Measurements from ENCODE around the gene TTLL13. TPM values are rescaled to one million over a fixed set of nuclear protein-coding genes. Genes with fewer than 3 reads are reported as not detected.

TTLL13 gene
- total and polyA plus RNA-seq, 2 donors (not counting 1 experiment from before 2014, with no cell fraction given): 0.33 to 0.42 TPM

GRCh38 chr15:90268415-90268814, 19.1 kb downstream of the TTLL13 start:
- Histone ChIP-seq H2AFZ (ENCODE audit: insufficient read depth, low read depth, low read length, poor library complexity, severe bottlenecking) (no peak overlapping the region), H3K27me3 (replicated peaks in 1 of 4; ENCODE audit: control extremely low read depth in 1 of 4, control insufficient read depth in 3 of 4, insufficient read depth in 4 of 4, low read length in 3 of 4) (no peaks in the 10 kb centered on the region), H3K9ac (ENCODE audit: low read length) (no peak overlapping the region), H3K36me3 (replicated peaks in 1 of 2; ENCODE audit: control extremely low read depth in 1 of 2, control insufficient read depth in 1 of 2, extremely low read depth in 1 of 2, insufficient read depth in 2 of 2, low read length in 1 of 2) (peaks cover 0 to 52% of the 10 kb centered on the region in 2 experiments), H3K9me3 (ENCODE audit: control extremely low read depth in 1 of 3, control insufficient read depth in 2 of 3, insufficient read depth in 1 of 3, low read length in 2 of 3) (no peaks in the 10 kb centered on the region), H3K27ac (ENCODE audit: low read length in 2 of 2) (no peak overlapping the region), H4K20me1 (ENCODE audit: control insufficient read depth, insufficient read depth, low read length, poor library complexity, severe bottlenecking) (peaks cover 57% of the 10 kb centered on the region), H3K79me2 (ENCODE audit: control insufficient read depth, insufficient read depth, low read length) (peaks cover 71% of the 10 kb centered on the region), H3K4me2 (replicated peaks; ENCODE audit: low read depth, low read length, poor library complexity, severe bottlenecking) (peak overlapping the region; percentile 26), H3K4me3 (ENCODE audit: control extremely low read depth in 1 of 5, extremely low read depth in 1 of 5, insufficient read depth in 1 of 5, low read depth in 2 of 5, low read length in 4 of 5) (no peak overlapping the region), H3K4me1 (ENCODE audit: control insufficient read depth in 2 of 2, insufficient read depth in 2 of 2, low read length in 2 of 2) (peaks cover 36 to 38% of the 10 kb centered on the region in 2 donors)
- ChIA-PET CTCF (interaction anchor here (1.2 to 1.6 kb wide), 2 partner anchors 35 to 124 kb away, joined by 3 to 4 read pairs; partner anchors contain the start of genes CIB1 and GDPGP1), POLR2A (no interaction called here)
- H3K9me3 Mint-ChIP-seq (ENCODE audit: insufficient read depth): no peaks in the 10 kb centered on the region
- peak overlapping the region; percentile 56 for H3K4me3 Mint-ChIP-seq
- ATAC-seq (ENCODE audit: low read depth) (no peak), DNase-seq (no peak)
- intact Hi-C loops (cut with micrococcal nuclease): no loop called here
- H3K27ac Mint-ChIP-seq: no peak overlapping the region
- WGBS (ENCODE audit: insufficient coverage): no CpG with 5 or more reads among the region's 1 CpG
- TF ChIP-seq CTCF (IDR thresholded peaks at IDR 0.05) (no peak), EZH2 (IDR thresholded peaks at IDR 0.05; ENCODE audit: borderline replicate concordance, insufficient read depth, low read depth, low read length, poor library complexity, severe bottlenecking) (no peak)
- peaks cover 64% of the 10 kb centered on the region for H3K4me1 Mint-ChIP-seq
- H3K27me3 Mint-ChIP-seq: no peaks in the 10 kb centered on the region

GRCh38 chr15:90270502-90271150, 21.3 kb downstream of the TTLL13 start:
- no peak overlapping the region for H3K4me3 Mint-ChIP-seq
- no peak for DNase-seq
- H3K9me3 Mint-ChIP-seq (ENCODE audit: insufficient read depth): no peaks in the 10 kb centered on the region
- Histone ChIP-seq H3K27ac (ENCODE audit: low read length in 2 of 2) (no peak overlapping the region), H4K20me1 (ENCODE audit: control insufficient read depth, insufficient read depth, low read length, poor library complexity, severe bottlenecking) (peaks cover 57% of the 10 kb centered on the region), H3K27me3 (replicated peaks in 1 of 4; ENCODE audit: control extremely low read depth in 1 of 4, control insufficient read depth in 3 of 4, insufficient read depth in 4 of 4, low read length in 3 of 4) (no peaks in the 10 kb centered on the region), H2AFZ (ENCODE audit: insufficient read depth, low read depth, low read length, poor library complexity, severe bottlenecking) (no peak overlapping the region), H3K36me3 (replicated peaks in 1 of 2; ENCODE audit: control extremely low read depth in 1 of 2, control insufficient read depth in 1 of 2, extremely low read depth in 1 of 2, insufficient read depth in 2 of 2, low read length in 1 of 2) (peaks cover 0 to 52% of the 10 kb centered on the region in 2 experiments), H3K4me3 (ENCODE audit: control extremely low read depth in 1 of 5, extremely low read depth in 1 of 5, insufficient read depth in 1 of 5, low read depth in 2 of 5, low read length in 4 of 5) (no peak overlapping the region), H3K9me3 (ENCODE audit: control extremely low read depth in 1 of 3, control insufficient read depth in 2 of 3, insufficient read depth in 1 of 3, low read length in 2 of 3) (no peaks in the 10 kb centered on the region), H3K4me1 (ENCODE audit: control insufficient read depth in 2 of 2, insufficient read depth in 2 of 2, low read length in 2 of 2) (peaks cover 22% of the 10 kb centered on the region in 2 donors), H3K79me2 (ENCODE audit: control insufficient read depth, insufficient read depth, low read length) (peaks cover 75% of the 10 kb centered on the region), H3K9ac (ENCODE audit: low read length) (no peak overlapping the region), H3K4me2 (replicated peaks; ENCODE audit: low read depth, low read length, poor library complexity, severe bottlenecking) (no peak overlapping the region)
- no peak overlapping the region for H3K27ac Mint-ChIP-seq
- intact Hi-C loops (cut with micrococcal nuclease): no loop called here
- ChIA-PET POLR2A (no interaction called here), CTCF (interaction anchor here (0.9 to 2.2 kb wide), 2 partner anchors 16 to 23 kb away, joined by 4 to 8 read pairs; no protein-coding TSS in a partner anchor)
- WGBS (ENCODE audit: insufficient coverage): 97% methylated on average over 9 of the region's 10 CpGs
- TF ChIP-seq CTCF (IDR thresholded peaks at IDR 0.05) (no peak), EZH2 (IDR thresholded peaks at IDR 0.05; ENCODE audit: borderline replicate concordance, insufficient read depth, low read depth, low read length, poor library complexity, severe bottlenecking) (no peak)
- no peaks in the 10 kb centered on the region for H3K27me3 Mint-ChIP-seq
- H3K4me1 Mint-ChIP-seq: peaks cover 47% of the 10 kb centered on the region
- no peak for ATAC-seq (ENCODE audit: low read depth)
